ENCODE data around the gene NDUFV1.
A peak's percentile ranks its signal among the peaks of the same experiment; 100 is the strongest.
"Not testable (repeated sequence)": the region's sequence is repeated elsewhere in the genome, so short reads cannot be mapped to it uniquely, and the experiment has no call there.

NDUFV1 gene

GRCh38 chr11:67606492-67607295 lies at the start of gene NDUFV1:
Gene NDUFV1 (plus strand): TSS chr11:67606936. CDS start chr11:67607005, 69 bp downstream.
- peak; percentile 97 for DNase-seq (ENCODE audit: low spot score)

GRCh38 chr11:67558084-67558772 lies 48.5 kb upstream of the NDUFV1 start:
- DNase-seq (ENCODE audit: low spot score): no peak

- no peak for DNase-seq (ENCODE audit: low spot score)
Observed at GRCh38 chr11:67561971-67562619, 44.6 kb upstream of the NDUFV1 start.

GRCh38 chr11:67562963-67563704 lies 43.6 kb upstream of the NDUFV1 start:
- no peak for DNase-seq (ENCODE audit: low spot score)

- not testable (repeated sequence) for DNase-seq (ENCODE audit: low spot score)
Observed at GRCh38 chr11:67563705-67564114, 43.0 kb upstream of the NDUFV1 start.

GRCh38 chr11:67564230-67564629 lies 42.5 kb upstream of the NDUFV1 start:
- DNase-seq (ENCODE audit: low spot score): no peak

GRCh38 chr11:67571443-67571842 lies 35.3 kb upstream of the NDUFV1 start:
- DNase-seq (ENCODE audit: low spot score): no peak

GRCh38 chr11:67572305-67572704 lies 34.4 kb upstream of the NDUFV1 start:
- no peak for DNase-seq (ENCODE audit: low spot score)

- DNase-seq (ENCODE audit: low spot score): peak; percentile 54
Observed at GRCh38 chr11:67572747-67573419, 33.9 kb upstream of the NDUFV1 start.

- DNase-seq (ENCODE audit: low spot score): no peak
Observed at GRCh38 chr11:67574938-67575337, 31.8 kb upstream of the NDUFV1 start.

GRCh38 chr11:67576735-67577475 lies 29.8 kb upstream of the NDUFV1 start:
- DNase-seq (ENCODE audit: low spot score): no peak

- no peak for DNase-seq (ENCODE audit: low spot score)
Observed at GRCh38 chr11:67577951-67578350, 28.8 kb upstream of the NDUFV1 start.

- DNase-seq (ENCODE audit: low spot score): no peak
Observed at GRCh38 chr11:67581469-67581868, 25.3 kb upstream of the NDUFV1 start.

GRCh38 chr11:67582011-67582410 lies 24.7 kb upstream of the NDUFV1 start:
- no peak for DNase-seq (ENCODE audit: low spot score)

- peak; percentile 92 for DNase-seq (ENCODE audit: low spot score)
Observed at GRCh38 chr11:67583247-67584204, 23.2 kb upstream of the NDUFV1 start, which contains the start of gene GSTP1. Gene GSTP1 (plus strand): TSS chr11:67583812. CDS start chr11:67583844, 32 bp downstream.

- peak; percentile 68 for DNase-seq (ENCODE audit: low spot score)
Observed at GRCh38 chr11:67584205-67584880, 22.4 kb upstream of the NDUFV1 start.

- no peak for DNase-seq (ENCODE audit: low spot score)
Observed at GRCh38 chr11:67584881-67585873, 21.6 kb upstream of the NDUFV1 start.

- DNase-seq (ENCODE audit: low spot score): no peak
Observed at GRCh38 chr11:67585911-67586310, 20.8 kb upstream of the NDUFV1 start.

All from ecto neural progenitor cell (in vitro differentiated cells).